ENCODE data around the gene PPP6C.

The PPP6C gene

GRCh38 chr9:125177888-125178287 is 11.7 kb downstream of the PPP6C start:
- Histone ChIP-seq H3K9me3 (replicated peaks; ENCODE audit: insufficient read depth, low read length) (no peaks in the 10 kb centered on the region), H3K36me3 (replicated peaks; ENCODE audit: insufficient read depth, low read length) (no peaks in the 10 kb centered on the region), H3K4me2 (ENCODE audit: low read depth, low read length) (no peak overlapping the region), H2AFZ (ENCODE audit: low read length) (no peak overlapping the region), H3K4me3 (ENCODE audit: low read length) (no peak overlapping the region), H3K9me2 (replicated peaks; ENCODE audit: insufficient read depth, low read length) (no peaks in the 10 kb centered on the region), H3K27me3 (replicated peaks; ENCODE audit: insufficient read depth, low read length) (no peaks in the 10 kb centered on the region), H3K27ac (ENCODE audit: low read length) (no peak overlapping the region), H3K79me2 (ENCODE audit: low read length) (peaks cover 96% of the 10 kb centered on the region), H3K9ac (ENCODE audit: low read length) (no peak overlapping the region), H3K4me1 (ENCODE audit: low read length) (no peaks in the 10 kb centered on the region), H3F3A (ENCODE audit: insufficient read depth, low read length) (peaks cover 4% of the 10 kb centered on the region; the same call in 1 of the 2 replicates), H4K20me1 (ENCODE audit: insufficient read depth, low read length) (no peaks in the 10 kb centered on the region)
- TF ChIP-seq EZH2 (optimal IDR thresholded peaks at IDR 0.05; ENCODE audit: low read depth, low read length) (no peak), CTCF (IDR thresholded peaks at IDR 0.05; ENCODE audit: low read length) (no peak)
- no peak for DNase-seq

GRCh38 chr9:125176636-125177035 is 13.0 kb downstream of the PPP6C start:
- Histone ChIP-seq H3F3A (ENCODE audit: insufficient read depth, low read length) (peaks cover 4% of the 10 kb centered on the region; the same call in 1 of the 2 replicates), H2AFZ (ENCODE audit: low read length) (no peak overlapping the region), H3K27ac (ENCODE audit: low read length) (no peak overlapping the region), H3K27me3 (replicated peaks; ENCODE audit: insufficient read depth, low read length) (no peaks in the 10 kb centered on the region), H3K9ac (ENCODE audit: low read length) (no peak overlapping the region), H3K4me3 (ENCODE audit: low read length) (no peak overlapping the region), H3K79me2 (ENCODE audit: low read length) (peaks cover 94% of the 10 kb centered on the region), H3K36me3 (replicated peaks; ENCODE audit: insufficient read depth, low read length) (no peaks in the 10 kb centered on the region), H3K9me2 (replicated peaks; ENCODE audit: insufficient read depth, low read length) (no peaks in the 10 kb centered on the region), H3K9me3 (replicated peaks; ENCODE audit: insufficient read depth, low read length) (no peaks in the 10 kb centered on the region), H4K20me1 (ENCODE audit: insufficient read depth, low read length) (no peaks in the 10 kb centered on the region), H3K4me1 (ENCODE audit: low read length) (no peaks in the 10 kb centered on the region), H3K4me2 (ENCODE audit: low read depth, low read length) (no peak overlapping the region)
- TF ChIP-seq EZH2phosphoT487 (IDR thresholded peaks at IDR 0.05; ENCODE audit: low read length) = no peak
- no peak for TF ChIP-seq CTCF (IDR thresholded peaks at IDR 0.05; ENCODE audit: low read length)
- TF ChIP-seq EZH2 (optimal IDR thresholded peaks at IDR 0.05; ENCODE audit: low read depth, low read length) = no peak
- DNase-seq = no peak

- peaks cover 70% of the 10 kb centered on the region for H3K79me2 ChIP-seq (ENCODE audit: low read length)
- no peak overlapping the region for H2AFZ ChIP-seq (ENCODE audit: low read length)
- H3F3A ChIP-seq (ENCODE audit: insufficient read depth, low read length) = no peaks in the 10 kb centered on the region
- no peaks in the 10 kb centered on the region for H3K36me3 ChIP-seq (replicated peaks; ENCODE audit: insufficient read depth, low read length)
- DNase-seq = no peak
- no peak overlapping the region for H3K9ac ChIP-seq (ENCODE audit: low read length)
- no peaks in the 10 kb centered on the region for H3K4me1 ChIP-seq (ENCODE audit: low read length)
- no peaks in the 10 kb centered on the region for H3K9me3 ChIP-seq (replicated peaks; ENCODE audit: insufficient read depth, low read length)
- no peak overlapping the region for H3K4me3 ChIP-seq (ENCODE audit: low read length)
- no peaks in the 10 kb centered on the region for H3K9me2 ChIP-seq (replicated peaks; ENCODE audit: insufficient read depth, low read length)
- H3K4me2 ChIP-seq (ENCODE audit: low read depth, low read length) = no peak overlapping the region
- no peaks in the 10 kb centered on the region for H4K20me1 ChIP-seq (ENCODE audit: insufficient read depth, low read length)
- no peaks in the 10 kb centered on the region for H3K27me3 ChIP-seq (replicated peaks; ENCODE audit: insufficient read depth, low read length)
- TF ChIP-seq EZH2 (optimal IDR thresholded peaks at IDR 0.05; ENCODE audit: low read depth, low read length) (no peak), EZH2phosphoT487 (IDR thresholded peaks at IDR 0.05; ENCODE audit: low read length) (no peak), CTCF (IDR thresholded peaks at IDR 0.05; ENCODE audit: low read length) (no peak)
- H3K27ac ChIP-seq (ENCODE audit: low read length) = no peak overlapping the region
Observed at GRCh38 chr9:125172031-125172755, 17.4 kb downstream of the PPP6C start.

Data from MM.1S (cell line).